OCI-LY7 (cell line): Measurements from ENCODE around the gene ZNF79. TPM values are rescaled to one million over a fixed set of nuclear protein-coding genes. Genes with fewer than 3 reads are reported as not detected.

Source experiments
- BruUV-seq: library from RNA; stranded (reverse); fragments of 400-500 nt; replicated peaks from 2 replicates; lab custom pipeline; 2021; lab: Mats Ljungman, UMichigan
- CTCF ChIA-PET: fragments of 300-600 bp; sonication (Branson Sonifier 250); formaldehyde crosslinking; loops from one replicate; lab custom pipeline; 2022; ENCODE audit warnings: antibody characterized with exemption; ENCODE audit not compliant: unreplicated experiment; lab: Charles Lee
- POLR2A ChIA-PET: fragments of 300-600 bp; sonication (Branson Sonifier 250); formaldehyde crosslinking; loops from one replicate; lab custom pipeline; 2022; ENCODE audit warnings: antibody characterized with exemption; lab: Charles Lee
- DNase-seq: peaks from one replicate; pipeline ENCODE4 v3.0.0-alpha.2; 2015; ENCODE audit warnings: low spot score
- H2AFZ ChIP-seq: fragments of 200-600 bp; sonication (generic), shearing (Covaris generic); 2 replicates; pipeline ENCODE4 v1.6.1; 2014; ENCODE audit warnings: mild to moderate bottlenecking, antibody characterized with exemption, low read length, moderate library complexity
- H3K27ac ChIP-seq: fragments of 200-600 bp; sonication (generic); 2 replicates; pipeline ENCODE4 v1.5.1; 2014; ENCODE audit warnings: mixed run types, low read depth, mild to moderate bottlenecking, moderate library complexity, low read length, inconsistent platforms; ENCODE audit not compliant: poor library complexity, severe bottlenecking
- H3K36me3 ChIP-seq: fragments of 200-600 bp; sonication (generic); 2 replicates; pipeline ENCODE4 v1.6.1; 2014; ENCODE audit warnings: mild to moderate bottlenecking, antibody characterized with exemption, low read length, moderate library complexity, mixed read lengths; ENCODE audit not compliant: insufficient read depth
- H3K4me1 ChIP-seq: fragments of 200-600 bp; sonication (generic); 2 replicates; pipeline ENCODE4 v1.5.1; 2014; ENCODE audit warnings: mild to moderate bottlenecking, low read length; ENCODE audit not compliant: insufficient read depth, poor library complexity, severe bottlenecking
- H3K4me2 ChIP-seq: fragments of 200-600 bp; sonication (generic); 2 replicates; pipeline ENCODE4 v1.6.1; 2014; ENCODE audit warnings: mild to moderate bottlenecking, low read length
- H3K4me3 ChIP-seq: fragments of 200-600 bp; sonication (generic); 2 replicates; pipeline ENCODE4 v1.5.1; 2014; ENCODE audit warnings: mild to moderate bottlenecking, low read depth, low read length; ENCODE audit not compliant: poor library complexity, severe bottlenecking
- H3K79me2 ChIP-seq: fragments of 200-600 bp; sonication (generic); 2 replicates; pipeline ENCODE4 v1.6.1; 2016; ENCODE audit warnings: low read depth, mild to moderate bottlenecking, low read length, moderate library complexity, mixed read lengths; ENCODE audit not compliant: insufficient read depth
- H3K9me2 ChIP-seq: fragments of 200-600 bp; sonication (generic); 2 replicates; pipeline ENCODE4 v1.6.1; 2016; ENCODE audit warnings: mild to moderate bottlenecking, low read length, mixed read lengths; ENCODE audit not compliant: insufficient read depth
- H3K9me3 ChIP-seq: fragments of 200-600 bp; sonication (generic); 2 replicates; pipeline ENCODE4 v1.6.1; 2014; ENCODE audit warnings: mild to moderate bottlenecking, mixed run types, low read length, mixed read lengths
- H4K20me1 ChIP-seq: fragments of 200-600 bp; sonication (generic); 2 replicates; pipeline ENCODE4 v1.6.1; 2014; ENCODE audit warnings: mild to moderate bottlenecking, antibody characterized with exemption, low read length, moderate library complexity, mixed read lengths; ENCODE audit not compliant: insufficient read depth
- CTCF ChIP-seq: fragments of 200-600 bp; sonication (generic); conservative IDR thresholded peaks from 2 replicates; pipeline ENCODE4 v1.5.1; 2014; ENCODE audit warnings: mild to moderate bottlenecking, antibody characterized with exemption, low read length, moderate library complexity, mixed read lengths
- EZH2phosphoT487 ChIP-seq: fragments of 200-600 bp; sonication (generic); IDR thresholded peaks from 2 replicates; pipeline ENCODE4 v1.6.1; 2018; ENCODE audit warnings: low read depth, borderline replicate concordance, mild to moderate bottlenecking, mixed run types, antibody characterized with exemption, low read length, moderate library complexity, mixed read lengths
- intact Hi-C: fragments of 100-400 bp; cut with micrococcal nuclease; formaldehyde crosslinking; loops from one replicate; pipeline ENCODE4 v1.10.0; 2022; ENCODE audit not compliant: unreplicated experiment
- total RNA-seq, 2 experiments: library from RNA; depleted of rRNA in 1 of 2; stranded (reverse); fragments of >200 nt in 1 of 2; shearing (Covaris generic) in 1 of 2; gene quantifications; 2 replicates each; pipeline ENCODE4 v1.2.3, GENCODE V29; 2014 to 2022

Gene ZNF79
- total RNA-seq, 2 experiments from 2014 or later: 9.4 to 14.9 TPM

GRCh38 chr9:127417131-127418036, 6.8 kb upstream of the ZNF79 start:
- H3K27ac ChIP-seq: no peak overlapping the region
- H3K4me1 ChIP-seq: peaks cover under 1% of the 10 kb centered on the region
- no peak for DNase-seq
- no peaks in the 10 kb centered on the region for H3K36me3 ChIP-seq
- intact Hi-C loops: no loop called here
- H3K4me3 ChIP-seq: no peak overlapping the region
- BruUV-seq: no TSS peak
- H3K79me2 ChIP-seq: no peaks in the 10 kb centered on the region
- H4K20me1 ChIP-seq: no peaks in the 10 kb centered on the region
- H3K4me2 ChIP-seq: no peak overlapping the region
- no peak overlapping the region for H2AFZ ChIP-seq
- ChIA-PET CTCF (no interaction called here), POLR2A (no interaction called here)
- no peaks in the 10 kb centered on the region for H3K9me2 ChIP-seq
- H3K9me3 ChIP-seq: no peaks in the 10 kb centered on the region
- TF ChIP-seq EZH2phosphoT487: no peak
- TF ChIP-seq CTCF: no peak

- POLR2A ChIA-PET: no interaction called here
- Histone ChIP-seq H3K9me3 (no peaks in the 10 kb centered on the region), H3K27ac (no peak overlapping the region), H3K4me3 (no peak overlapping the region), H4K20me1 (no peaks in the 10 kb centered on the region), H3K4me2 (no peak overlapping the region), H3K79me2 (peaks cover 6% of the 10 kb centered on the region; the same call in 1 of the 2 replicates), H3K36me3 (no peaks in the 10 kb centered on the region), H3K9me2 (no peaks in the 10 kb centered on the region), H2AFZ (no peak overlapping the region), H3K4me1 (peaks cover 7% of the 10 kb centered on the region)
- intact Hi-C loops: no loop called here
- CTCF ChIA-PET: no interaction called here
- BruUV-seq: no TSS peak
- TF ChIP-seq EZH2phosphoT487 (no peak), CTCF (peak; percentile 67)
- DNase-seq: peak; percentile 51
Observed at GRCh38 chr9:127418037-127418471, 6.1 kb upstream of the ZNF79 start.

GRCh38 chr9:127419348-127419747, 4.8 kb upstream of the ZNF79 start:
- no peak for DNase-seq
- no peak overlapping the region for H3K4me2 ChIP-seq
- H3K4me1 ChIP-seq: peaks cover 9% of the 10 kb centered on the region
- BruUV-seq: no TSS peak
- intact Hi-C loops: no loop called here
- peaks cover 10% of the 10 kb centered on the region; the same call in 1 of the 2 replicates for H3K79me2 ChIP-seq
- H2AFZ ChIP-seq: no peak overlapping the region
- ChIA-PET CTCF (no interaction called here), POLR2A (no interaction called here)
- no peaks in the 10 kb centered on the region for H3K9me2 ChIP-seq
- no peak overlapping the region for H3K27ac ChIP-seq
- TF ChIP-seq CTCF (no peak), EZH2phosphoT487 (no peak)
- H4K20me1 ChIP-seq: no peaks in the 10 kb centered on the region
- no peak overlapping the region for H3K4me3 ChIP-seq
- H3K36me3 ChIP-seq: no peaks in the 10 kb centered on the region
- no peaks in the 10 kb centered on the region for H3K9me3 ChIP-seq
